K562 (cell line): ENCODE data around the gene MMEL1.

Experiments
- CTCF ChIP-seq, 3 experiments: IDR thresholded peaks in 2 of 3; conservative IDR thresholded peaks in 1 of 3; 2 replicates each; pipeline ENCODE4 v1.5.1; 2011 to 2012; ENCODE audit warnings: low read length in 3 of 3, mild to moderate bottlenecking in 3 of 3, control low read depth in 2 of 3, improper control_type of control experiment in 1 of 3, inconsistent platforms in 1 of 3, low read depth in 1 of 3, mixed read lengths in 1 of 3, moderate library complexity in 1 of 3; ENCODE audit not compliant: insufficient read depth in 2 of 3
- HES1 ChIP-seq: fragments of 450-650 bp; IDR thresholded peaks from 2 replicates; pipeline ENCODE4 v1.6.1; 2016; ENCODE audit warnings: low read depth, mild to moderate bottlenecking, moderate library complexity
- NONO ChIP-seq, 2 experiments: fragments of 200-400 bp in 1 of 2; fragments of 450-650 bp in 1 of 2; formaldehyde crosslinking in 1 of 2; IDR thresholded peaks; 2 replicates each; pipeline ENCODE4 v1.6.1; 2017; ENCODE audit warnings: low read depth in 2 of 2, mild to moderate bottlenecking in 2 of 2, moderate library complexity in 2 of 2, low read length in 1 of 2
- RNF2 ChIP-seq: sonication (generic); IDR thresholded peaks from 2 replicates; pipeline ENCODE4 v1.6.1; 2016
- SIN3B ChIP-seq: fragments of 450-650 bp; IDR thresholded peaks from 2 replicates; pipeline ENCODE4 v1.6.1; 2017; ENCODE audit warnings: low read depth, mild to moderate bottlenecking, moderate library complexity
- SMC3 ChIP-seq: conservative IDR thresholded peaks from 2 replicates; pipeline ENCODE4 v1.6.1; 2011; ENCODE audit warnings: low read depth, low read length, improper control_type of control experiment; ENCODE audit not compliant: insufficient read depth
- STAT6 ChIP-seq: sonication (generic); formaldehyde crosslinking; IDR thresholded peaks from 2 replicates; pipeline ENCODE4 v1.8.1; 2023; ENCODE audit warnings: mild to moderate bottlenecking, missing genetic modification reagents
- ZBTB2 ChIP-seq: fragments of 450-650 bp; IDR thresholded peaks from 2 replicates; pipeline ENCODE4 v1.6.1; 2016; ENCODE audit warnings: antibody characterized with exemption
- TF ChIP-seq, protein P1 (sequence below), 2 experiments: IDR thresholded peaks; 2 replicates each; pipeline ENCODE4 v1.6.1; 2012; ENCODE audit warnings: improper control_type of control experiment in 2 of 2, low read depth in 2 of 2, low read length in 2 of 2, borderline replicate concordance in 1 of 2

- no peak for TF ChIP-seq NONO (IDR thresholded peaks at IDR 0.05; ENCODE audit: low read depth in 2 of 2, low read length in 1 of 2)
- TF ChIP-seq, protein P1, sequence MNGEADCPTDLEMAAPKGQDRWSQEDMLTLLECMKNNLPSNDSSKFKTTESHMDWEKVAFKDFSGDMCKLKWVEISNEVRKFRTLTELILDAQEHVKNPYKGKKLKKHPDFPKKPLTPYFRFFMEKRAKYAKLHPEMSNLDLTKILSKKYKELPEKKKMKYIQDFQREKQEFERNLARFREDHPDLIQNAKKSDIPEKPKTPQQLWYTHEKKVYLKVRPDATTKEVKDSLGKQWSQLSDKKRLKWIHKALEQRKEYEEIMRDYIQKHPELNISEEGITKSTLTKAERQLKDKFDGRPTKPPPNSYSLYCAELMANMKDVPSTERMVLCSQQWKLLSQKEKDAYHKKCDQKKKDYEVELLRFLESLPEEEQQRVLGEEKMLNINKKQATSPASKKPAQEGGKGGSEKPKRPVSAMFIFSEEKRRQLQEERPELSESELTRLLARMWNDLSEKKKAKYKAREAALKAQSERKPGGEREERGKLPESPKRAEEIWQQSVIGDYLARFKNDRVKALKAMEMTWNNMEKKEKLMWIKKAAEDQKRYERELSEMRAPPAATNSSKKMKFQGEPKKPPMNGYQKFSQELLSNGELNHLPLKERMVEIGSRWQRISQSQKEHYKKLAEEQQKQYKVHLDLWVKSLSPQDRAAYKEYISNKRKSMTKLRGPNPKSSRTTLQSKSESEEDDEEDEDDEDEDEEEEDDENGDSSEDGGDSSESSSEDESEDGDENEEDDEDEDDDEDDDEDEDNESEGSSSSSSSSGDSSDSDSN (IDR thresholded peaks at IDR 0.05; ENCODE audit: borderline replicate concordance in 1 of 2, low read depth in 2 of 2, low read length in 2 of 2), result no peak
- no peak for TF ChIP-seq HES1
- no peak for TF ChIP-seq CTCF (IDR thresholded peaks at IDR 0.05 in 2 of 3, conservative IDR thresholded peaks at IDR 0.05 in 1 of 3; ENCODE audit: insufficient read depth in 2 of 3, low read depth in 1 of 3, low read length in 3 of 3)
- no peak for TF ChIP-seq SMC3
- TF ChIP-seq ZBTB2, result no peak
- TF ChIP-seq STAT6 (CRISPR knock-in tag), result no peak
- TF ChIP-seq RNF2, result no peak
- no peak for TF ChIP-seq SIN3B
Observed at GRCh38 chr1:2575801-2576663, 56.8 kb downstream of the MMEL1 start.
